GM23338 (cell line): ENCODE measurements around the gene PDZD8. TPM values are rescaled to one million over a fixed set of nuclear protein-coding genes. Genes with fewer than 3 reads are reported as not detected.

Experiments
- ATAC-seq: fragments of 200-7000 bp; cut with Tn5 transposase; 3 replicates; pipeline ENCODE4 v1.9.1; 2020
- DNase-seq: peaks from one replicate; pipeline ENCODE4 v3.0.0-alpha.2; 2015; ENCODE audit warnings: low spot score
- H2AFZ ChIP-seq: fragments of 200-600 bp; sonication (generic); 2 replicates; pipeline ENCODE4 v1.8.0; 2016; ENCODE audit warnings: antibody characterized with exemption, mild to moderate bottlenecking, moderate library complexity
- H3F3A ChIP-seq: fragments of 200-600 bp; sonication (generic); replicated peaks from 2 replicates; pipeline ENCODE4 v1.8.0; 2017; ENCODE audit warnings: antibody characterized with exemption, mixed run types, low read depth
- H3K27ac ChIP-seq: fragments of 200-600 bp; sonication (generic); 2 replicates; pipeline ENCODE4 v1.6.1; 2016; ENCODE audit warnings: low read depth
- H3K27me3 ChIP-seq: fragments of 200-600 bp; sonication (generic); 2 replicates; pipeline ENCODE4 v1.8.0; 2016; ENCODE audit warnings: mild to moderate bottlenecking, mixed run types, moderate library complexity; ENCODE audit not compliant: insufficient read depth
- H3K36me3 ChIP-seq: fragments of 200-600 bp; sonication (generic); 2 replicates; pipeline ENCODE4 v1.8.0; 2016; ENCODE audit warnings: mild to moderate bottlenecking; ENCODE audit not compliant: insufficient read depth
- H3K4me1 ChIP-seq: fragments of 200-600 bp; sonication (generic); 2 replicates; pipeline ENCODE4 v1.8.0; 2016; ENCODE audit warnings: mild to moderate bottlenecking, moderate library complexity; ENCODE audit not compliant: insufficient read depth
- H3K4me2 ChIP-seq: fragments of 200-600 bp; sonication (generic); 2 replicates; pipeline ENCODE4 v1.7.1; 2017; ENCODE audit warnings: mixed run types
- H3K4me3 ChIP-seq: fragments of 200-600 bp; sonication (generic); 2 replicates; pipeline ENCODE4 v1.6.1; 2016; ENCODE audit warnings: mixed run types
- H3K79me2 ChIP-seq: fragments of 200-600 bp; sonication (generic); replicated peaks from 2 replicates; pipeline ENCODE4 v1.8.0; 2017; ENCODE audit warnings: mild to moderate bottlenecking; ENCODE audit not compliant: insufficient read depth
- H3K9me2 ChIP-seq: fragments of 200-600 bp; sonication (generic); 2 replicates; pipeline ENCODE4 v1.8.0; 2017; ENCODE audit not compliant: insufficient read depth
- H4K20me1 ChIP-seq: fragments of 200-600 bp; sonication (generic); replicated peaks from 2 replicates; pipeline ENCODE4 v1.8.0; 2017; ENCODE audit warnings: mild to moderate bottlenecking; ENCODE audit not compliant: insufficient read depth
- H3K27ac Mint-ChIP-seq: 2 replicates; pipeline ENCODE4 v1.8.0; 2020; ENCODE audit warnings: inconsistent platforms, mild to moderate bottlenecking, moderate library complexity, mixed read lengths
- H3K27me3 Mint-ChIP-seq: 3 replicates; pipeline ENCODE4 v1.8.0; 2022; ENCODE audit warnings: low read depth, mild to moderate bottlenecking, moderate library complexity, mixed read lengths, inconsistent platforms; ENCODE audit not compliant: insufficient read depth, poor library complexity
- H3K36me3 Mint-ChIP-seq: 3 replicates; pipeline ENCODE4 v1.8.0; 2021; ENCODE audit warnings: low read depth, mild to moderate bottlenecking, inconsistent platforms, moderate library complexity, mixed read lengths
- H3K4me1 Mint-ChIP-seq: 3 replicates; pipeline ENCODE4 v1.8.0; 2020; ENCODE audit warnings: mild to moderate bottlenecking, inconsistent platforms, mixed read lengths
- H3K4me3 Mint-ChIP-seq: 3 replicates; pipeline ENCODE4 v1.8.0; 2021; ENCODE audit warnings: moderate library complexity, mild to moderate bottlenecking, inconsistent platforms, mixed read lengths
- H3K9me3 Mint-ChIP-seq: 3 replicates; pipeline ENCODE4 v1.8.0; 2020; ENCODE audit warnings: moderate library complexity, mild to moderate bottlenecking, inconsistent platforms, mixed read lengths
- CREB1 ChIP-seq: fragments of 250-450 bp; sonication (Bioruptor Pico); IDR thresholded peaks from 2 replicates; pipeline ENCODE4 v1.5.0; 2020; ENCODE audit warnings: low read depth, mild to moderate bottlenecking, moderate library complexity
- ETS1 ChIP-seq: IDR thresholded peaks from 2 replicates; pipeline ENCODE4 v1.6.1; 2016; ENCODE audit warnings: antibody characterized with exemption
- EZH2phosphoT487 ChIP-seq: fragments of 200-600 bp; sonication (generic); IDR thresholded peaks from one replicate; pipeline ENCODE4 v1.8.1; 2018; ENCODE audit warnings: antibody characterized with exemption; ENCODE audit not compliant: unreplicated experiment
- JUNB ChIP-seq: IDR thresholded peaks from one replicate; pipeline ENCODE4 v1.6.1; 2016; ENCODE audit warnings: antibody characterized with exemption; ENCODE audit not compliant: unreplicated experiment
- NANOG ChIP-seq: IDR thresholded peaks from 2 replicates; pipeline ENCODE4 v1.6.1; 2016; ENCODE audit warnings: antibody characterized with exemption, borderline replicate concordance
- polyA plus RNA-seq: library from polyadenylated mRNA; unstranded; fragments of >200 nt; fragmentation: Nextera tagmentation; extraction: Ambion mirVana; gene quantifications from 2 replicates; pipeline ENCODE4 v1.2.1, GENCODE V29; 2016
- total RNA-seq: library from RNA; depleted of rRNA; stranded (reverse); fragments of >200 nt; shearing (Covaris generic); gene quantifications from 2 replicates; pipeline ENCODE4 v1.2.3, GENCODE V29; 2014
- TF ChIP-seq, protein P1 (sequence below): fragments of 250-450 bp; sonication (Bioruptor Pico); IDR thresholded peaks from 2 replicates; pipeline ENCODE4 v1.5.0; 2020; ENCODE audit warnings: mild to moderate bottlenecking, moderate library complexity

PDZD8 gene
- total and polyA plus RNA-seq, 2 experiments from 2014 or later, result 11.4 to 28.6 TPM

- TF ChIP-seq, protein P1, sequence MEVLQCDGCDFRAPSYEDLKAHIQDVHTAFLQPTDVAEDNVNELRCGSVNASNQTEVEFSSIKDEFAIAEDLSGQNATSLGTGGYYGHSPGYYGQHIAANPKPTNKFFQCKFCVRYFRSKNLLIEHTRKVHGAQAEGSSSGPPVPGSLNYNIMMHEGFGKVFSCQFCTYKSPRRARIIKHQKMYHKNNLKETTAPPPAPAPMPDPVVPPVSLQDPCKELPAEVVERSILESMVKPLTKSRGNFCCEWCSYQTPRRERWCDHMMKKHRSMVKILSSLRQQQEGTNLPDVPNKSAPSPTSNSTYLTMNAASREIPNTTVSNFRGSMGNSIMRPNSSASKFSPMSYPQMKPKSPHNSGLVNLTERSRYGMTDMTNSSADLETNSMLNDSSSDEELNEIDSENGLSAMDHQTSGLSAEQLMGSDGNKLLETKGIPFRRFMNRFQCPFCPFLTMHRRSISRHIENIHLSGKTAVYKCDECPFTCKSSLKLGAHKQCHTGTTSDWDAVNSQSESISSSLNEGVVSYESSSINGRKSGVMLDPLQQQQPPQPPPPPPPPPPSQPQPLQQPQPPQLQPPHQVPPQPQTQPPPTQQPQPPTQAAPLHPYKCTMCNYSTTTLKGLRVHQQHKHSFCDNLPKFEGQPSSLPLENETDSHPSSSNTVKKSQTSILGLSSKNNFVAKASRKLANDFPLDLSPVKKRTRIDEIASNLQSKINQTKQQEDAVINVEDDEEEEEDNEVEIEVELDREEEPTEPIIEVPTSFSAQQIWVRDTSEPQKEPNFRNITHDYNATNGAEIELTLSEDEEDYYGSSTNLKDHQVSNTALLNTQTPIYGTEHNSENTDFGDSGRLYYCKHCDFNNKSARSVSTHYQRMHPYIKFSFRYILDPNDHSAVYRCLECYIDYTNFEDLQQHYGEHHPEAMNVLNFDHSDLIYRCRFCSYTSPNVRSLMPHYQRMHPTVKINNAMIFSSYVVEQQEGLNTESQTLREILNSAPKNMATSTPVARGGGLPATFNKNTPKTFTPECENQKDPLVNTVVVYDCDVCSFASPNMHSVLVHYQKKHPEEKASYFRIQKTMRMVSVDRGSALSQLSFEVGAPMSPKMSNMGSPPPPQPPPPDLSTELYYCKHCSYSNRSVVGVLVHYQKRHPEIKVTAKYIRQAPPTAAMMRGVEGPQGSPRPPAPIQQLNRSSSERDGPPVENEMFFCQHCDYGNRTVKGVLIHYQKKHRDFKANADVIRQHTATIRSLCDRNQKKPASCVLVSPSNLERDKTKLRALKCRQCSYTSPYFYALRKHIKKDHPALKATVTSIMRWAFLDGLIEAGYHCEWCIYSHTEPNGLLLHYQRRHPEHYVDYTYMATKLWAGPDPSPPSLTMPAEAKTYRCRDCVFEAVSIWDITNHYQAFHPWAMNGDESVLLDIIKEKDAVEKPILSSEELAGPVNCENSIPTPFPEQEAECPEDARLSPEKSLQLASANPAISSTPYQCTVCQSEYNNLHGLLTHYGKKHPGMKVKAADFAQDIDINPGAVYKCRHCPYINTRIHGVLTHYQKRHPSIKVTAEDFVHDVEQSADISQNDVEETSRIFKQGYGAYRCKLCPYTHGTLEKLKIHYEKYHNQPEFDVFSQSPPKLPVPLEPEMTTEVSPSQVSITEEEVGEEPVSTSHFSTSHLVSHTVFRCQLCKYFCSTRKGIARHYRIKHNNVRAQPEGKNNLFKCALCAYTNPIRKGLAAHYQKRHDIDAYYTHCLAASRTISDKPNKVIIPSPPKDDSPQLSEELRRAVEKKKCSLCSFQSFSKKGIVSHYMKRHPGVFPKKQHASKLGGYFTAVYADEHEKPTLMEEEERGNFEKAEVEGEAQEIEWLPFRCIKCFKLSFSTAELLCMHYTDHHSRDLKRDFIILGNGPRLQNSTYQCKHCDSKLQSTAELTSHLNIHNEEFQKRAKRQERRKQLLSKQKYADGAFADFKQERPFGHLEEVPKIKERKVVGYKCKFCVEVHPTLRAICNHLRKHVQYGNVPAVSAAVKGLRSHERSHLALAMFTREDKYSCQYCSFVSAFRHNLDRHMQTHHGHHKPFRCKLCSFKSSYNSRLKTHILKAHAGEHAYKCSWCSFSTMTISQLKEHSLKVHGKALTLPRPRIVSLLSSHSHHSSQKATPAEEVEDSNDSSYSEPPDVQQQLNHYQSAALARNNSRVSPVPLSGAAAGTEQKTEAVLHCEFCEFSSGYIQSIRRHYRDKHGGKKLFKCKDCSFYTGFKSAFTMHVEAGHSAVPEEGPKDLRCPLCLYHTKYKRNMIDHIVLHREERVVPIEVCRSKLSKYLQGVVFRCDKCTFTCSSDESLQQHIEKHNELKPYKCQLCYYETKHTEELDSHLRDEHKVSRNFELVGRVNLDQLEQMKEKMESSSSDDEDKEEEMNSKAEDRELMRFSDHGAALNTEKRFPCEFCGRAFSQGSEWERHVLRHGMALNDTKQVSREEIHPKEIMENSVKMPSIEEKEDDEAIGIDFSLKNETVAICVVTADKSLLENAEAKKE (CRISPR knock-in tag), result no peak
- no peak for TF ChIP-seq JUNB
- TF ChIP-seq EZH2phosphoT487, result no peak
- no peak for TF ChIP-seq CREB1
These were observed 22.5 kb downstream of the PDZD8 start (continued) for GRCh38 chr10:117352724-117353123.

GRCh38 chr10:117351996-117352395 is 23.2 kb downstream of the PDZD8 start:
- H3K4me3 Mint-ChIP-seq, result no peak overlapping the region
- H3F3A ChIP-seq, result peaks cover 9% of the 10 kb centered on the region; the same call in 1 of the 2 replicates
- no peaks in the 10 kb centered on the region for H3K9me3 Mint-ChIP-seq
- H3K36me3 Mint-ChIP-seq, result peaks cover 4% of the 10 kb centered on the region; the same call in 2 of the 3 replicates
- ATAC-seq (no peak), DNase-seq (no peak)
- H3K4me1 Mint-ChIP-seq, result peaks cover 58% of the 10 kb centered on the region
- H4K20me1 ChIP-seq, result peaks cover 4% of the 10 kb centered on the region; the same call in 1 of the 2 replicates
- TF ChIP-seq ETS1 (no peak), NANOG (no peak)
- H2AFZ ChIP-seq, result no peak overlapping the region
- no peaks in the 10 kb centered on the region for H3K27me3 Mint-ChIP-seq
- peaks cover 57% of the 10 kb centered on the region for H3K4me1 ChIP-seq
- H3K9me2 ChIP-seq, result no peaks in the 10 kb centered on the region
- no peaks in the 10 kb centered on the region for H3K36me3 ChIP-seq
- no peak overlapping the region for H3K27ac Mint-ChIP-seq
- H3K79me2 ChIP-seq, result peaks cover 96% of the 10 kb centered on the region
- H3K4me2 ChIP-seq, result no peak overlapping the region
- H3K27me3 ChIP-seq, result no peaks in the 10 kb centered on the region
- no peak overlapping the region for H3K4me3 ChIP-seq
- no peak overlapping the region for H3K27ac ChIP-seq
